HG02981 (cell line): ENCODE measurements around the gene ENAH.

Source experiments
- ATAC-seq: cut with Tn5 transposase; IDR thresholded peaks from one replicate; pipeline ENCODE4 v1.9.1; 2021; ENCODE audit warnings: mild to moderate bottlenecking, moderate library complexity; ENCODE audit not compliant: unreplicated experiment

Gene ENAH

DNA sequence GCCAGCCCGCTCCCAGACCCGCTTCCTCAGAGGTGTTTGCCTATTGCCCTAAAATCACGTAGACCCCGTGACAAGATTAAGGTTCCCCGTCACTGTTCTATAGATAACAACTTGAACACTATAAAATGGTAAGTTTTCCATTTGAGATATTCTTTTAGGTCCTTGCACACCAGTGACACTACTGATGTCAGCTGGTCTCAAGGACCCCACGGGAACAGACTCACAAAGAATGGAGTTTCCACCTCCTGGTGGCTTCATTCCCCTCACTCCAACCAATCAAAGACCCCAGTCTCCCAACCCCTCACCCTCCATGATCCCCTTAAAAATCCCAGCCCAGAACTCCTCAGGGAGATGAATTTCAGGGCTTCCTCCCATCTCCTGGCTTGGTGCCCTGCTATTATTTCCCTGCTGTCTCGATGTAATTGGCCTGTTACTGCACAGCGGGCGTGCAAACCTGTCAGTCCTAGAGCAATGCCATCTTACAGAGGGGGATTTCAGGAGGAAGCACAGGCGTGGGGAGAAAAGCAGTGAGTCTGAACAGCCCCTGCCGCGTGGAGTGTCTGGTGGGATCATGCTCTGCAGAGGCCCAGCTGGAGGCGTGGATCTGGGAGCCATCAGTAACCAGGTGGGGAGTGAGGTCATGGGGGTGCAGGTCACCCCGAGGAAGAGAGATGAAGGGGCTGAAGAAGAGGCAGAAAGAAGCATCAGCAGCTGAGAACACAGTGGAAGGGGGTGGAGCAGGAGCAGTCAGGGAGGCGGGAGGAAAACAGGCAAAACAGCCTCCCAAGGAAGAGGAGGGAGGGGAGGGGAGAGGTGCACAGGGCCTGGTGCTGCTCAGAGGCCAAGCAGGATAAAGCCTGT lies 190.0 kb downstream of the ENAH start:
- ATAC-seq, result no peak

DNA sequence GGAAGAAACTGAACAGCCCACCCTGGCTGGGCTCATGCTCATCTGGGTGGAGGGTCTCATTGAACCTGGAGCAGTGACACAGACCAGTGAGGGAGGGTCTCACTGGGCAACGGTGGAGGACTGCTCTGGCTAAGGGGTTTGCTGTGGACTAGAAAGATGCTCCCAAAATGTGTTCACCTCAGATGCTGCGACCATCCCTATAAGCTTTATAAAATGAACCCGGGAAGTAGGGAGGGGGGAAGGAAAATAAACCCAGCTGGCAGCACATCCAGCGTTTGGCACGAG lies 190.6 kb downstream of the ENAH start:
- no peak for ATAC-seq

DNA sequence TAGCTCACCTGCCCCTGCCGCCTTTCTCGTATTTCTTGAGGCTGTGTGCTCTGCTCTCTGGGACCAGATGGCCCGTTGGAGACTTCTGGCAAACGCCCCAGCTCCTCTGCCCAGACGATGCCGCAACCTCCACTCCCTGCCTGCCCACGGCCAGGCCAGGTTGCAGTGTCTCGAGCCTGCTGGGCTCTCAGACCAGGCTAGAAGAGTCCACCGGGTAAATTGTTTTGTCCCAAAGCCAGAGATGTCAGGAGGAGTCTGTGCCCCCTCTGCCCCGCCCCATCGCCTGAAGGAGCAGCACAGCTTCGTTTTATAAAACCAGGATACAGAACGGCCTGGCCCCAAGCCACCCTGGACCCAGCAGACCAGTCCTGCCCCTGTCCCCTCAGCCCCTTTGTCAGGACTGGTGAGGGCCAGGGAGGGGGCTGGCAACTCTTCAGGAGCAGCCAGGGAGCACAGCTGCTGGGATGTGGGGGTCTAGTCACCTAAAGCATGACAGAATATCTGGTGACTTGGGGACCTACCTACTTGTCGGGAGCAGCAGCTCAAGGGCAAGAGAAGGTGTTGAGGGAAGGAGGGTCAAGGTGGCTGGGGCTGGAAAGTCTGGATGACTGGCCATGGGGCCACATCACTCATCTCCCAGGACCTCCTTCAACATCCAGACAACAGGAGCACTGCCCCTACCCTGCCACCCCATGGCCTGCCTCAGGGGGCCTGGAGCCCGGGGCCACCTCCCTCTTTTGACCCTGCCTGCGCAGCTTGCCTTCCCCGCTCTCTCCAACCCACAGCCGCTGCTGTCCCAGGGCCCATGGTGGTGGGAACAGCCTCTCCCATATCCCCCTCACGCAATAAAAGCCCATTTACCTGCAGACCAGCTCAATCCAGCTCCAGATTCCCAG lies 191.1 kb downstream of the ENAH start:
- no peak for ATAC-seq

DNA sequence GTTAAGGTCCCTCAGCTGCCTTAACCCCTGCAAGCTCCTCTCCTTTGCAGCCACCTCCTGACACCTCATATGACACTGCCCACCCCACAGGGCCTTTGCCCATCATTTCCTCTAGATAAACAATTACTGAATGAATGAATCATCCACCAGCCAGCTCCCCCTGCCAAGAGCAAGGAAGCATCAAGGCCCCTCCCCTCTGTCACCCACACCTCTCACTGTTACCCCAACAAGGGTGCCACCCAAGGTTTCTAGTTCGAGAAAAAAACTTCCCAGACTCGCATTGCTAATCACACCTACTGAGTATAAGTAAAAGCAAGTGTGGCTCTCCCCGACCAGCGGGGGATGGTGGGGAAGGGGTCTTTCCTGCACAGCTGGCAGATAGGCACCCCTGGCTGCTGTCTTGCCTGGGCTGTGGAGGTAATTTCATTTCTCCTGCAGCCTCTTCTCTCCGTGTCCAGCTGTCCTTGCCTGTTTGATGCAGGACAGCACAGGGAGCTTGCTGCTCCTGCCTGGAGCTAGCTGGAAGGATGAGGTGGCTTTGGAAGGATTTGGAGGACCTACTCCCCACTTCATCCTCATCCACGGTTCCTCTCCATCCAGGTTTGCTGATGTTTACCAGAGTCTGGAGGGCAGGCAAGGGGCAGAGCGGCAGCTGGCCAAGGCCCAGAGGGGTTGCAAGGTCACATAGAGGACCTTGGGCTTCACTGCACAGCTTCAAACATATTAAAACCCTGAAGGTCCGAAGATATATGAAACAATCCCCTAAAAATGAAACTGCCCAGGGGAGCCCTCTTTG lies 192.0 kb downstream of the ENAH start:
- no peak for ATAC-seq

DNA sequence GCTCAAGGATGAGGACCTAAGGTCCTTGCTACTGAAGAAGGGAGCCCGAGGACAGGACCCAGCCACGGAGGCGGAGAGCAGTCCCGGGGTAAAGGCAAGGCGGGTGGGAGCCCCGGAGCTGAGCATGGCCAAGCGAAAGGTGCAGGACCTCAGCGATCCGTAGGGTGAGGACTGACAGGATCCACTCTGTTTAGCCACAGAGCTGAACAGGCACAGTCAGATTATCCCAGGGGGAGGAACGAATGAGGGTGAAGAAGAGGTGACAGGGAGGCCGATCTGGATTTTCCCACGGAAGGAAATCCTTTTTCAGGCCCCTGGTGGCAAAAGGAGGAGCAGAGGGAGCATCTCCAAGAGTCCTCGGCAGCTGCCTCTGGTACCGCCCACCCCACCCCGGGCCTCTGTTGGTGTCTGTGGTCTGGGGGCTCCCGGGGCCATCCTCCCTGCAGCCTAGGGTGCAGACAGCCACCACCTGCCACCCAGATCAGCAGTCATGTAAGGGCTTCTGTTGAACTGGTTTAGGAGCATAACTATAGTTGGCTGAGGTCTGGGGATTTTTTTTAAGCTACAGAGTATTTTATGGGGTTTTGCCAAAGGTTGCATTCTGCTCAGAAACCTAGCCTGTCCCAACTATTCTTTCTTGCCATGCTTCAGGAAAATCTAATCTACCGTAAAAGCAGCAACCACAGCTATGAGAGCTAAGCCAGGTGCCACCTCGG lies 192.7 kb downstream of the ENAH start:
- ATAC-seq, result no peak

DNA sequence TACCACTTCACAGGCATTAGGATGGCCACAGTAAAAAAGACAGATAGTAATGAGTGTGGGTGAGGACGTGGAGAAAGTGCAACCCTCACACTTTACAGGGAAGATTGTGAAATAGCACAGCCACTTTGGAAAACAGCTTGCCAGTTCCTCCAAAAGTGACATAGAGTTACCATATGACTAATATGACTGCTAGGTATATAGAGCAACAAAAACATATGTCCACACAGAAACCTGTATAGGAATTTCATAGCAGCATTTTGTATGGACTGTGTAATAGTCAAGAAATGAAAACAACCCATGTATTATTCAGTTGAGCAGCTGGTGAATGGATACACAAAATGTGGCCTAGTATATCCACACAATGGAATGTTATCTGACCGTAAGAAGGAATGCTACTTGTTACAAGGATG lies 194.7 kb downstream of the ENAH start:
- ATAC-seq, result no peak

DNA sequence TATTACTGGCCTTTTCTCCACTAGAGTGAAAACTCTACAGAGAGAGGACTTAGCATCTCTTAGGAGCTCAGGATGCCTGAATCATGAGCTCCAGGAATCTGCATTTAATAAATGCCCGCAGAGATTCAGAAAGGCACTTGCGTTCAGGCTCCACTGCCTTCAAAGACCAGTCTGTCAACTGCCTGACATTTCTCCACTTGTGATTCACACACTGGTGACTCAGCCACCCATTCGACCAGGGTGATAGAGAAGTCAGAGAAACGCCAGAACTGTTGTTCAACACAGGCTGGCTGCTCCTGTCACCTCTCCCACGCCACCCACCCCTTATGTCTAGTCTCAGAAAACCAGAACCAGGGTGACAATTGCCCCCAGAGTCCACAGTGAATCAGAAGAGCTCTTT lies 198.2 kb downstream of the ENAH start:
- no peak for ATAC-seq

DNA sequence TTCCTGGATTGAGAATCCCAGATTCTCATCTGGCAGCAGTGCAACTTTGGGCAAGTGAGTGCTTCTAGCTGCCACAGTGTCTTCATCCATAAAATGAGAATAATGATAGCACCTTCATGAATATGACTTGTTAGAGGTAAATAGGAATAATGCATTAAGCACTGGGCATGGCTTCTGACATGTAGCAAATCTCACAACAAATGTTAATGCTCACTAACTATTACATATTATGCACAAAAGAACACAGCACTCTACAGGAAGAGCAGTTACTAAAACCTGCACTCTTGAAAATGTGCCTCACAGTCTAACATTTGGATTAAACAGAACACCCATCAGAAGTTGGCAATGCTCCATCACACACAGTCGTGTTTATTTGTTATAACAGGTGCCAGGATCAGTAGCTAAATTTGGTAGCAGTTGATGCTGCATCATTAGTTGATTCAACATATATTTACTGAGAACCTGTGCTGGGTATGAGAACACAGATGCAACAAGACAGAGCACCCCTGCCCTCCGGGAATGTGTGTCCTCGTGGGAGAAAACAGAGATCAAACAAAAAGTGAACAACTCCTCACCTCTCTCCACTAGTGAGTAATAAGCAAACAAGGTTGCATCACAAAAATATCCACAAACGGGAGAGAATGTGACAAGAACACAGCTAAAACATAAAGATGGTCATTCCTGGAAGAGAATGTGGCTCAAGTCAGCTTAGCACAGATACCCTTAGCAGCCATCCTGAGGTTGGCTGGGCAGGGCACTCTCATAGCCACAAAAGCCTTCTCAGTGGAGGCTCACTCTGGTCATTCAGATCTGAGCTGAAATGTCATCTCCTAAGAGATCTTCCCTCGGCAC lies 198.9 kb downstream of the ENAH start:
- ATAC-seq, result no peak

DNA sequence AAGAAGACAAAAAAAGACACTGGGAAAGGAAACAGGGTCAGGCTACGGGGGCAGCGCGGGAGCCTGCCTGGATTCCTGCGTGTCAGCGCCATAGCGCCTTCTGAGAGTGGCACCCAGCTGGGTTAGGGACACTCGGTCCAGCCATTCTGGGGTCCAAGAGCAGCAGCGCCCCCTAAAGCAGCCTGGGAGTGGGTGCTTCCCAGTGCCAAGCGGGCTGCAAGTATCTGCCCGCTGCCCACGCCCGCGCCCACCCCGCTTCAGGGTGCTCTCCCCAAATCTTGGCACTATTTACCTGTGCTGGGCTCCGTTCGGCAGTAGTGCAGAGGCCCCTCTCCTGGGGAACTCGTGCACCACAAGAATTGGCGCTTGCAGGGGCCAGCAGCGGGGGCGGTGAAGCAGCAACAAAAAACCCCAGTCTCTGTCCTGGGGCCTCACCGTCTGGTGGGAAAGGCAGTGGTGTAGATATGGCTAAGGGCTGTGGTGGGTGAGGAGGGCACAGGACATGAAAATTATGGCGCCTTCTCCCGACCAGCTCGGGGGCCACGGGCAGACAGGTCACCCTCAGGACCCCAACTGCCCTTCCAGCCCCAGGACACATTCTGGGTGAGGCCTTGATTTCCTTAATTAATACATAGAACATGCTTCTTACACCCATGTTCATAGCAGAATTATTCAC lies 200.9 kb downstream of the ENAH start:
- ATAC-seq, result no peak

DNA sequence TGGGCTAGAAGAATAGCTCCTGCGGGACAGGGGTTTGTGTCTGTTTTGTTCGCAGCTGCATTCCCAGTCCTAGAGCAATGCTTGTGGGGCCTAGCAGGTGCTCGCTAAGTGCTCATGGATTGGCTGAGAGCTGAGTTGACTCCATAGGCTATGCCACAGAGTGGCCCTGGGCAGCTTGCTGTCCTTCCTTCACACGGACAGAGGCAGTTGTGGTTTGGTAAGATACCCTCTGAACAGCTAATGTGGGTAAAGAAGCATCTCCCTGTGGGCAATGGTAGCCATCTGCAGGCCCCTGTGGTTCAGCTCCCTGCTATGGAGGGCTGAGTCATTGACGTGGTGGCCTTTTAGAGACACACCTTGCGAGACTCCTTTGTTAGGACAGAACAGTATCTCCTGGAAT lies 201.6 kb downstream of the ENAH start:
- no peak for ATAC-seq

DNA sequence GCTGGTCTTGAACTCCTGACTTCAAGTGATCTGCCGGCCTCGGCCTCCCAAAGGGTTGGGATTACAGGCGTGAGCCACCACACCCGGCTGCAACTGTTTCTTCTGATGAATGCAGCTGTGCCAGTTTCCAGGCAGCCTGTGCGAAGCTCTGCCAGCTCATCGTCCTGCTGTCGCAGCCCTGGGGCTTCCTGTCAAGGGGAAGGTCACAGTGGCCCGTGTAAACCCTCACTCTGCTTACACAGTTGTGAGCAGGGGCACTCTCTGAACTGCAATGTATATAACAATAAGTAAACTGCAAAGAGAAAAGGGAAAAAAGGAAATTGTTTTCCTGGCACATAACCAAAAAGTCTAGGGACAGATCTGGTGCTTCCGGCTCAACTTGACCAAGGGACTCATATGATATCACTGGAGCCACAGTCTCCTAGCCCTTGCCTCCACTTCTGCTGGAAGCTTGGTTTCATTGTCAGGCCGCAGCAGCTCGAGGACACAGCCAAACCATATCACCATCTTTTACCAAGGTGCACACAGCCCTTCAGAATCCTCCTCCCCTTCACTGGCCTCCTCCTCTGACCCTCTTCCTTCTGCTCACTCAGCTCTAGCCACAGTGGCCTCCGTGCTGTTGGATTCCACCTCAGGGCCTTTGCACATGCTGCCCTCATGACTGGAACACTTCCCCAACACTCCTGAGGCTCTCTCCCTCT lies 202.3 kb downstream of the ENAH start:
- no peak for ATAC-seq

DNA sequence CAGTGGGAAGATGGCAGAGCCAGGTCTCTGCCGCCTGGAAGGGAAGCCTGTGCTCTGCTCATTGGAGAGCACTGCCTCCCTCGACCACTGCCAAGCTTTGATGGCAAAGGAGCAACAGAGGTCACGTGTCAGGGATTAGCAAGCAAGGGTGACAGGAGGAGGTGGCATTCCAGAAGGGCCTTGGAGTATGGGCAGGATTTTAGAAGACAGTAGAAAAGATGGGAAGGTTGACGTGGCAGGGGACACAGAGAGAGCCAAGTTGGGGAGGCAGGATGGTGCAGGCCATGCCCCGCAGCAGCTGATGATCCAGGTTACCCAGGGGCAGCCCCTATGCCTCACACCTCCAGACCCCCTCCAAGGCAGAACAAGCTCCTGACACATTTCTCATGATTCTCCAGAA lies 203.1 kb downstream of the ENAH start:
- ATAC-seq, result no peak

DNA sequence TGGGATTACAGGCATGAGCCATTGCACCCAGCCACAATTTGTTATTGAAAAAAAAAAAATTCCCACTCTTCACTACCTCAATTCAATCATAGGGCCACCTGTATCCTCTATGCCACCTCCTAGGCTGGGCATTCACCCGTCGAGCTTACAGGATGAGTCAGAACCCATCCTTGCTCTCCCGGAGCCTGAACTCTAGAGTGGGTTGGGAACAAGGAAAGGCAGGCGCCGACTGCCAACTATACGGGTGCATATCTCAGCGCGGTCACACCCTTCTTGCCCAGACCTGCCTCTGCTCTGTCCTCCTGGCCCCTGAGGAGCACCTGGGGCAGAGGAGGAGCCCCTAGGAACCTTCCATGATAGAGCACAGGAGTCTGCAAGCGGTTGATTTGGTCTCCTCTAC lies 203.7 kb downstream of the ENAH start:
- no peak for ATAC-seq

DNA sequence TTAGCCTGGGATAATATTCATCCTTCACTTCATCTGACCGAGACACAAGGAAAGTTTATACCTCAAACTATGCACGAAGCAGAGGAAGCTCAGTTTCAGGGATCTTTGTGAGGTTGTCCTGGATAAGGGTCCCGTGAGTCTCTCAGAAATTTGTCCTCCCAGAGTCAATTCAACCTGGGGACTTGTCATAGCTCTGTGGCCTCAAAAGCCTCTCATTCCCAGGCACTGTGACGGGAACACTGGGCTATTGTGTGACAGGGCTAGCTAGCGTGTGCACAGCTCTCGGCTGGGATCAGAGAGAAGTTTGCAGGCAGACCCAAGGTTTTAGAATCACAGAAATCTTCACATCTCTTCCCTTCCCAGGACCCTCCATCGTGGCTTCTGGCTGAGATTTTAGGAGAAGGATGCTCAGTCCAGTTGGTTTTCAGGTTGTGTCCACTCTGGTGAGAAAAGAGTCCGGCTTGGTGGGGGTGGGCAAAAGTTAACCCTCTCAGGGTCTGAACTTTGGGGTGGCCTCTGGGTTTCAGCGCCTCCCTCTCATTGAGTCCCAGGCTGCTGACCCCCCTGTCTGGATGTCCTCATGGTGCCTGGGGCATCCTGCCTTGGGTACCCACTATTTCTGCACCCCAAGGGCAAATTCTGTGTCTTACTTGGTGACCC lies 204.6 kb downstream of the ENAH start:
- no peak for ATAC-seq

DNA sequence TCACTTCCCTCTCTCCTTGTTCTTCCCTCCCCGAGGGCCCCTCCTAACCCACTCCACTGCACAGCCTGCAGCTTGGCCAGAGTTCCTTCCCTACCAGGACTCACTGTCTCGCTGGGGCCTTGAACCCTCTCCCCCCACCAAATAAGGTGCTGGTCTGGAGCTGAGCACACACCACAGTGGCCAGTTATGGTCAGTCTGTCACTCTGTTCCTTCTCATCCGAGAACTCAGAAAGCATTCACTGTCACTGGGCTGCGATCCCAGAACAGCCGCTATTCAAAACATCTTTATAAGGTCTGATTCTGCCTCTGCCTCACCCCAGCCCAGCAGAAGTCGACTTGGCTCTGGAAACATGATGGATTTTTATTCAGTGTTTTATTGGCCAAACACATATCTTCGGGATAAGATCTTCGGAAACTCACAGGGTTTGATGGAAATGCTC lies 205.3 kb downstream of the ENAH start:
- no peak for ATAC-seq

DNA sequence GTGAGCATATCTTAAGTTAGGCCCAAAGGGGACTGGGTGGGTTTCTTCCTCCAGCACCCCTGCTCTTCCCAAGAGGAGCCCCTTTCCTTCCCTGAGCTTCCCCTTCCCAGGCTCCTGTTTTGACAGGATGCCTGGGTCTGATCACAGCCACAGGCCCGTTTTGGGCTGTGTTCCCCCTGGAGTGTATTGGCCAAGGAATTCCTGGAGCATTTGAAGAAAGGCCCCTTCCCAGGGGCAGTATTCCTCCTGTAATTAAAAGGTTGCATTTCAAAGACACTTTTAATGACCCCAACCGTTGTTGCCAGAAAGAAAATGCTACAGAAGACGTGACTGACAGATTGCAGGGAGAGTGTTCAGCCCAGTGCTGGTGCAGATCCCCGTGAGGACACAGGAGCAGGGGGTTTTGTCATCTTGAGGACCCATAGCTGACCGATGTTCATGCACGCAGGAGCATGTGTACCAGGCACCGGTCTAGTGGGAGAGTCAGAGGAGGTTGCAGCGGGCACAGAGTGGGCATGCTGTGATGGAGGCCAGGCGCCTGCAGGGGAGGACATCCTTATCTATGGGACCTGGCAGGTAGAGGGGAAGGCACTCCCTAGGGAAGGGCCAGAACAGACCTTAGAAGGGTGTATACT lies 205.8 kb downstream of the ENAH start:
- ATAC-seq, result no peak

DNA sequence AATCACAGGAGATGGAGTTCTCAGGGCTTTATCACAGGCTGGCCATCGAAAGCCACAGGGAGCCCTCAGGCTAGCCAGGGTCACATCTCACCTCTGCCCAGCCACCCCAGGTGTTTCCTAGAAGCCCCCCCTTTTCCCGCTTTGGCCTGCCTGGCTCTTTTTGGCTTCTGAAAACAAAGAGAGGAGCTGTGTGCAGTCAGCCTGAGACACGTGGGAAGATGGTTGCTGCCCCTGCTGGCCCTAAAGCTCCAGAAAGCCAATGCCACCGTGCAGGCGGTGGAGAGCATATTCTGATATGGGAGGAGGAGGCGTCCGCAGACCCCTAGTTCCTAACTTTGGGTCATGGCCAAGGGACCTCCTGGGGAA lies 206.3 kb downstream of the ENAH start:
- ATAC-seq, result no peak
